HUDEP-2 (cell line): ENCODE data around the gene FAF2.
A peak's percentile ranks its signal among the peaks of the same experiment; 100 is the strongest.
"Not testable (repeated sequence)": the region's sequence is repeated elsewhere in the genome, so short reads cannot be mapped to it uniquely, and the experiment has no call there.

Source experiments
- DNase-seq, 76 experiments: peaks; one replicate each; lab custom pipeline; 2025; ENCODE audit not compliant: unreplicated experiment in 76 of 76; lab: John Stamatoyannopoulos, UW

FAF2 gene

DNA sequence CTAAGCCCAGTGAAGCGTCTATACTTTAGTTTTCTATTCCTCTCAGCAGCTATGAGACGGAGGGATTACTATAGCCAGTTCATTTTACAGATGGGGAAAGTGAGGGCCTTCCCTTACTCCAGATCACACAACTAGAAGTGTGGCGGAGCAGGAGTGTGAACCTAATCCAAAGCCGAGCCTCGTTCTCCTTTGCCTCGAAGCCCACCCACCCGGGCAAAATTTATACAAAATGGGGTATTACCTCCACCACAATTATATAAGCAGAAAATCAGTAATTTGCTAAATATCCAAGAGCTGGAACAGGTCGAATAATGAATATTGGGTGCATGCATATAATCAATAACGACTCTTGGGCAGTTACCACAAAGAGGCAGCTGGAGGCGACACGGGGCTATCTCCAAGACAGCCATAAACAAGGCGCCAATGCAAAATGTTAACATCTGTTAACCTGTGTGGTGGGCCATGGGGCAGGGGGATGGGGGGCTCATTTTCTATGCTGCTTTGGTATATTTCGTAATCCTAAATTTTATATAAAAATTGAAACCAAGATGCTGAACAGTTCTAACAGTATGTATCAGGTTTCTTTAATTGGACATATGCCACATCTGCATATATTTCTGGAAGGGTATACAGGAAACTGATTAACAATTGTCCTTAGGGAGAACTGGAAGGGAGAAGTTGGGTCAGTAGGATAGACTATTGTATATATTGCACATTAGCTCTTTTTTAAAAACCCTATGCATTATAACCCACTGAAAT is 90.2 kb downstream of the FAF2 start:
- no peak for DNase-seq

DNA sequence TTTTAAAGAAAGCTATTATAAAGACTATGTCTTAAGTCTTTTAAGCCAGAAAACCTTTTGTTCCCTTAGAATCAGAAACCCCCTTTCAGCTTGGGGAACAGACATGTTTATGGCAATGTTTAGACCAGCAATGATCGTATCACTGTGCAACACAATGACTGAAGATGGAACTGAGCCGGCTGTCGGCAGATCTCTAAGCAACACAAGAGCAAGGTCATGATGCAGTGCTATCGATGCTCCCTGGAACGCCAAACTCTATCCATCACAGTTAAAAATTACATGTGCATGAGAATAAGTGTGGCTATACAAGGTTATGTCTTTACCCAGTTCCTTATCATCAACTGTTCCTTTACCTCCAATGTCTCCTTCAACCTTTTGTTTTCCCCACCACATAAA is 90.8 kb downstream of the FAF2 start:
- no peak for DNase-seq

DNA sequence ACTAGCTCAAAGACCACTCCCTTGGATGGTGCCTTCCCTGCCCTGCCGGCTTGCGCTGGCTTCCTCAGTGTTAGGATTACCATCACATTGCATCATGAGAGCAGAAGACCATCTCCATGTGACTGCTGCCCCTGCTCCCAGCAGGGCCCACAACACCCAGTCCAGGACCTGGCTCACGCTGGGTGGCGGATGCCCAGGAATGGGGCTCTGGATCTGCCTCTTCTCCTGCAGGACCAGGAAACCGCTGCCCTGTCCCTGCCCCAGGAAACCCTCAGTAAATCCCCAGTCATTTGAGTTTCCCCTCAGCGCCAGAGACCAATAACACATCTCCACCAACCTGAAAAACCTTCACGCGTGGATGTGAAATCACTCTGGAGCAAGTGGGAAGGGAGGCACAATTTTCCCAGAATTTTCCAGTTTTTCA is 92.3 kb downstream of the FAF2 start:
- no peak for DNase-seq

GRCh38 chr5:176540956-176541337 is 92.8 kb downstream of the FAF2 start:
- no peak for DNase-seq

GRCh38 chr5:176541338-176542134 is 93.4 kb downstream of the FAF2 start:
- peak in 17 of 76 experiments; percentile 11 to 34 (median 23) for DNase-seq

DNA sequence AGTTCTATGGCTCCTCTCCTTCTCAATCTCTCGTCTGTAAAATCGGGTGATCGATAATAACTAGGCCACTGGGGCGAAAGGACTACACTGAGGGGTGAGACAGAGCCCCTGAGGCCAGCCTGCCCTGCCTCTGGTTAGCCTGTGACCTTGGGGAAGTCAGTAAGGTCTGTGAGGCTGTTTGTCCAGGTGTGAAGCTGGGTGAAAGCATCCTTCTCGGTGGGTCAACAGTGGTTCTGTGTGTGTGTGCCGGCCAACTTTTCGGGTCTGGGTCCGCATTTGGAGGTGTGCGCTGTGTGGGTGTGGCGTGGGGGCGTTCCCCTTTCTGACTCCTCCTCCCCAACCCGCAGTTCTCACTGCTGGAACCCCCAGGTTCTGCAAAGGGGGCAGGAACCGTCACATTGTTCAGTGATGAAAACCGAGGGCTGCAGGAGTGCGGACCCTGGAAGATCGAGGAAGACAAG is 94.0 kb downstream of the FAF2 start:
- DNase-seq = peak in 17 of 76 experiments; percentile 12 to 43 (median 27)

DNA sequence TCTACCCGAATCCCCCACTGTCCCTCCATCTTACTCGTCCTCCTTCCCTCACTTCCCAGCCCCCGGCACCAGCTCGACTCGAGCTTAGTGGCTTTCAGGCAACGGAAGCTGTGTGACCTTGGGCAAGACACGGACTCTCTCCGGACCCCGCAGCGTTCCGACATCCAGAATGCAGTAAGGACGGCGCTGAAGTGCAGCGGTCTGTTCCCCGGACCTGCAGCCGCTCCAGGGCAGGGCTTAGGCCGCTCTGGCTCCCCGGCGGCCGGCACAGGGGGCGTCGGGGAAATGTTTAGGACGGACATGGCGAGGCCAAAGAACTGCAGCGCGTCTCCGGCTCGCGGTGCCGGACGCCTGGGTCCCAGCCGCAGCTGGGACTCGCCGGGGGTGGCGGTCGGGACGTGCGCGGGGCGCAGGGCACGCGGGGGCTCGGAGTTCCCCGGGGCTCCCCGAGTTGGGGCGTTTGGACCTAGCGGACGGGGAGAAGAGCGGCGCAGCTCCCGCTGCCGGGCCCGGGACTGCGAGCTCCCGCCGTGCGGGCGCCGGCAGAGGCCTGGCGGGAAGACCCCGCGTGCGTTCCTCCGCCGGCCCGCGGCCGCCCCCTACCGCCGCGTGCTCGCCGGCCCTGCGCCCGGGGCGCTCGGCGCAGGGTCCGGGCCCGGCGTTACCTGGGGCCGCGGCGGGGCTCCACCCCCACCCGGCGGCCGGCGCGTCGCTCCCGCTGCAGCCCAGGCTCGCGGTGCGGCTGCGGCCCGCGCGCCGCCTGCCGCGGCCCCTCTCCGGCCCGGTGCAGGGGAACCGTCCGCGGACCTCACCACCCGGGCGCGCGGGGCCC is 94.6 kb downstream of the FAF2 start:
- peak in 4 of 76 experiments; percentile 29 to 40 (median 32) for DNase-seq

- DNase-seq = peak in 67 of 76 experiments; percentile 8 to 75 (median 56)
Observed at GRCh38 chr5:176543428-176544182, 95.4 kb downstream of the FAF2 start.

- no peak for DNase-seq
Observed at GRCh38 chr5:176545388-176545736, 97.2 kb downstream of the FAF2 start.

- DNase-seq = no peak
Observed at GRCh38 chr5:176545737-176546509, 97.7 kb downstream of the FAF2 start.

GRCh38 chr5:176547802-176548201 is 99.6 kb downstream of the FAF2 start:
- DNase-seq = no peak

DNA sequence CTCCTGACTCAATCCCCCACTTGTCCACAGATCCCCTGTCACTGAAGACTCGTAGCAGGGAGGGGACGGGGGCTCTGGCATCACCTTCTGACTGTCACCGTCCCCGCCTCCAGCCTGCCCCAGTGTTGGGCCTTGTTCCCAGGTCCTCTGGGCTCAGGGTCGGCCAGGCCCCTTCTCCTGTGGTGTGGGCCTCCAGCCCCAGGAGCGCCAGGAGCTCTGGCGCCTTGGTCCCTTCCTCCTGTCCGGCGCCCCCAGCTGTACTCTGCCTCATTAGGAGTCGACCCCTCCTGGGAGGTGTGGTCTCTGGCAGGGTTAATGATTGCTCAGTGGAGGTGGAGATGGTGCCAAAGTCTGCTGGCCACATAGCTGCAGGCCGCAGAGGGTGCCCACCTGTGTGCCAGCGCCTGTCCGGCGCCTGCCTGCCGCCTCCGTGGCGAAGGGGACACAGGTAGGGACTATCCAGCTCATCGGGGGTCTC is 100.8 kb downstream of the FAF2 start, which contains the start of gene CDHR2:
Gene CDHR2 (plus strand): TSS at position 376 of the 478 bp plus-strand sequence. CDS start 16,011 bp downstream, outside the sequence.
- no peak for DNase-seq

GRCh38 chr5:176549871-176550270 is 101.7 kb downstream of the FAF2 start:
- no peak for DNase-seq

- no peak for DNase-seq
Observed at GRCh38 chr5:176550275-176550831, 102.2 kb downstream of the FAF2 start.

DNA sequence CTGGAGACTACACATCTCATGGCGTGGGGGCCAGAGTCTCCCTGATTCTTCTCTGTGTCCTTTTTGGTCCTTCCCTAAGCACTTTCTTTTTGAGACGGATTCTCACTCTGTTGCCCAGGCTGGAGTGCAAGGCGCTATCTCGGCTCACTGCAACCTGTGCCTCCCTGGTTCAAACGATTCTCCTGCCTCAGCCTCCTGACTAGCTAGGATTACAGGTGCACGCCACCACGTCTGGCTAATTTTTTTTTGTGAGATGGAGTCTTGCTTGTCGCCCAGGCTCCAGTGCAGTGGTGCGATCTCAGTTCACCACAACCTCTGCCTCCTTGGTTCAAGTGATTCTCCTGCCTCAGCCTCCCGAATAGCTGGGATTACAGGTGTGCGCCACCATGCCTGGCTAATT is 102.8 kb downstream of the FAF2 start:
- DNase-seq = not testable (repeated sequence)

GRCh38 chr5:176552332-176552869 is 104.2 kb downstream of the FAF2 start:
- no peak for DNase-seq

- DNase-seq = no peak
Observed at GRCh38 chr5:176553260-176554085, 105.3 kb downstream of the FAF2 start.

DNA sequence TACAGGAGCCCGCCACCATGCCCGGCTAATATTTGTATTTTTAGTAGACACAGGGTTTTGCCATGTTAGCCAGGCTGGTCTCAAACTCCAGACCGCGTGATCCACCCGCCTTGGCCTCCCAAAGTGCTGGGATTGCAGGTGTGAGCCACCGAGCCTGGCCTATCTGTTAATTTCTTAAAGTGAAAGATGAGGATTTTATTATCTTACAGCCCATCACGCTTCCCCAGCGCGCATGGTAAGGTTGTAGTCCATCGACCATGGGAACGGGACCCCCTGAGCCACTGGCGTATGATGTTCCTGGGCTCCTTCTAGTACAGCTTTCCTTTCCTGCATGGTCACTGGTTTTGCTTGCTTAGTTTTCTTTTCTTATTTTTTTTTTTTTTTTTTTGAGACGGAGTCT is 109.7 kb downstream of the FAF2 start:
- DNase-seq = no peak
